Activated CD4-positive, CD25-positive, alpha-beta regulatory T cell treated with anti-CD3 and anti-CD28 coated beads, Interleukin-2, amount 50 U/mL, for 16 hours (primary cell): ENCODE data around the gene SNAI3.

Experiments
- DNase-seq: peaks from one replicate; pipeline ENCODE4 v3.0.0-alpha.2; 2020; ENCODE audit warnings: low read depth, low spot score

The SNAI3 gene

GRCh38 chr16:88634994-88635670 lies 51.2 kb downstream of the SNAI3 start:
- DNase-seq = no peak

- no peak for DNase-seq
Observed at GRCh38 chr16:88634141-88634993, 51.9 kb downstream of the SNAI3 start.

- no peak for DNase-seq
Observed at GRCh38 chr16:88633684-88634140, 52.6 kb downstream of the SNAI3 start.

- DNase-seq = no peak
Observed at GRCh38 chr16:88632587-88632930, 53.7 kb downstream of the SNAI3 start.

- DNase-seq = no peak
Observed at GRCh38 chr16:88631920-88632586, 54.3 kb downstream of the SNAI3 start.

- DNase-seq = no peak
Observed at GRCh38 chr16:88631384-88631783, 54.9 kb downstream of the SNAI3 start.

- DNase-seq = no peak
Observed at GRCh38 chr16:88630941-88631340, 55.4 kb downstream of the SNAI3 start.

GRCh38 chr16:88630433-88630832 lies 55.9 kb downstream of the SNAI3 start:
- DNase-seq = no peak

- no peak for DNase-seq
Observed at GRCh38 chr16:88629835-88630234, 56.5 kb downstream of the SNAI3 start.

GRCh38 chr16:88628512-88628974 lies 57.8 kb downstream of the SNAI3 start:
- no peak for DNase-seq
